ENCODE measurements around the gene DIPK1A.

GRCh38 chr1:92909321-92909720 is 51.9 kb downstream of the DIPK1A start:
- no peak for TF ChIP-seq CTCF (IDR thresholded peaks at IDR 0.05)
- TF ChIP-seq POLR2AphosphoS5 (IDR thresholded peaks at IDR 0.05; ENCODE audit: low read depth, low read length), result no peak
- TF ChIP-seq SIN3A (IDR thresholded peaks at IDR 0.05; ENCODE audit: borderline replicate concordance, insufficient read depth, low read depth, low read length), result no peak

Measured in Panc1 (cell line).